ENCODE results near the gene BBOF1.

GRCh38 chr14:74015963-74016362, 3.2 kb upstream of the BBOF1 start:
- TF ChIP-seq POLR2A (IDR thresholded peaks at IDR 0.05) (no peak), CTCF (IDR thresholded peaks at IDR 0.05) (no peak)

All from thyroid gland (tissue), 4 donors.